ENCODE measurements around the gene TRIM31.

DNA sequence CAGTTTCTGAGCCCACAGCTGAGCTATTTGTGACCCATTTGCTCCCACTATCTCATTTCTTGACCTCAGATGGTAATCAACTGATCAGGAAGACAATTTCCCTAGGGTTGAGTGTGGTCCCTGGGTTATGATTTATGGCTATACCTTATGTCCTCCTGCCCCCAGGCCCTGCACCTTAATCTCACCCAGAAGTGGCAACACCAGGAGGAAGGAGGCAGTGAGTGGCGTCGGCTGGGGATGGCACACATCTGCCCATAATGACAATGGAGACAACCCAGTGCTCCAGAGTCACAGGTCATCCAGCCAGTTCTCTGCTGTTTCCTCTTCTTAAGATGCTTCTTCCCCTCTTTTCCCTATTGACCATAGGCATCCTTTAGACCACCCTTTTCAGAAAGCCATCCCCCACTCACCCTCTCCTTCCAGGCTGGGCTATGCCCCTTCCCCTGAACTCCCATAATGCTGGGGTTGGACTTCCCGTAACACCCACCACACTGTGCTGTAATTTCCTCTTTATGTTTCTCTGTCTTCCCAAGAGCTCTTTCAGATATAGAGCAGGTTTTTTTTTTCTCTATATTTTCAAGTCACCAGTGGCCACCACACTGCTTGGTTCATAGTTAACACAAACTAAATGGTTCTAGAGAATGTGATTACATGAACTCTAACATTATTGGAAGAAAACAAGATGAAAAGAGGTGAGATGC lies 40.2 kb upstream of the TRIM31 start:
- TF ChIP-seq, protein P1, sequence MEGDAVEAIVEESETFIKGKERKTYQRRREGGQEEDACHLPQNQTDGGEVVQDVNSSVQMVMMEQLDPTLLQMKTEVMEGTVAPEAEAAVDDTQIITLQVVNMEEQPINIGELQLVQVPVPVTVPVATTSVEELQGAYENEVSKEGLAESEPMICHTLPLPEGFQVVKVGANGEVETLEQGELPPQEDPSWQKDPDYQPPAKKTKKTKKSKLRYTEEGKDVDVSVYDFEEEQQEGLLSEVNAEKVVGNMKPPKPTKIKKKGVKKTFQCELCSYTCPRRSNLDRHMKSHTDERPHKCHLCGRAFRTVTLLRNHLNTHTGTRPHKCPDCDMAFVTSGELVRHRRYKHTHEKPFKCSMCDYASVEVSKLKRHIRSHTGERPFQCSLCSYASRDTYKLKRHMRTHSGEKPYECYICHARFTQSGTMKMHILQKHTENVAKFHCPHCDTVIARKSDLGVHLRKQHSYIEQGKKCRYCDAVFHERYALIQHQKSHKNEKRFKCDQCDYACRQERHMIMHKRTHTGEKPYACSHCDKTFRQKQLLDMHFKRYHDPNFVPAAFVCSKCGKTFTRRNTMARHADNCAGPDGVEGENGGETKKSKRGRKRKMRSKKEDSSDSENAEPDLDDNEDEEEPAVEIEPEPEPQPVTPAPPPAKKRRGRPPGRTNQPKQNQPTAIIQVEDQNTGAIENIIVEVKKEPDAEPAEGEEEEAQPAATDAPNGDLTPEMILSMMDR (IDR thresholded peaks at IDR 0.05), result no peak
- no peak for TF ChIP-seq POLR2A (IDR thresholded peaks at IDR 0.05)

All from uterus (tissue), 2 donors.